MM.1S (cell line): ENCODE data around the gene SP9.

Experiments
- CTCF ChIP-seq: fragments of 300-600 bp; sonication (generic); IDR thresholded peaks from 2 replicates; pipeline ENCODE4 v1.5.1; 2016; ENCODE audit warnings: antibody characterized with exemption, low read length, mixed read lengths
- EZH2 ChIP-seq: fragments of 300-600 bp; sonication (generic); optimal IDR thresholded peaks from 2 replicates; pipeline ENCODE3; 2017; ENCODE audit warnings: low read depth, mild to moderate bottlenecking, antibody characterized with exemption, low read length, mixed read lengths
- EZH2phosphoT487 ChIP-seq: fragments of 300-600 bp; sonication (generic); IDR thresholded peaks from 2 replicates; pipeline ENCODE4 v1.6.1; 2018; ENCODE audit warnings: antibody characterized with exemption, low read length

GRCh38 chr2:174342686-174343342, 8.1 kb downstream of the SP9 start:
- no peak for TF ChIP-seq EZH2phosphoT487
- TF ChIP-seq EZH2: no peak
- no peak for TF ChIP-seq CTCF
